GM19023 (cell line): ENCODE data around the gene SLC13A4.
"Not testable (repeated sequence)": the region's sequence is repeated elsewhere in the genome, so short reads cannot be mapped to it uniquely, and the experiment has no call there.

ENCODE experiments used
- ATAC-seq: cut with Tn5 transposase; IDR thresholded peaks from one replicate; pipeline ENCODE4 v1.9.1; 2021; ENCODE audit warnings: mild to moderate bottlenecking, moderate library complexity; ENCODE audit not compliant: unreplicated experiment

SLC13A4 gene

DNA sequence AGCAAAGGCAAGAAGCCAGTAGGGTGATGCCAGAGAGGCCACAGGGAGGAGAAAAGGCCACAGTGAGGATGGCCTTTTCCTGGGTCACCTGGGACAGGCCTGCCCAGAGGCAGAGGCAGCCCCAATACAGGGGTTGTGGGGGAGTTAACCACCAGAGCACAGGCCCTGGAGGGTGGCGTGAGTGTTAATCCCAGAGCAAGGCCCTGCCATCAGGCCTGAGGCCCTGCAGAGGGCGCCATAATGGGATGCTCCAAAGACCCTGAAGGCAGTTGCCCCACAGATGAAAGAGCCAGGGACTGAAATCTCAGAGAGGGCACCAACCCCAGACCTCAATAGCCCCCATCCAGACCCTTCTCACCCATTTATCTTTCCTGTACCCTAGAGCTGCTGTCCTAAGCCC lies 23.9 kb downstream of the SLC13A4 start:
- no peak for ATAC-seq

DNA sequence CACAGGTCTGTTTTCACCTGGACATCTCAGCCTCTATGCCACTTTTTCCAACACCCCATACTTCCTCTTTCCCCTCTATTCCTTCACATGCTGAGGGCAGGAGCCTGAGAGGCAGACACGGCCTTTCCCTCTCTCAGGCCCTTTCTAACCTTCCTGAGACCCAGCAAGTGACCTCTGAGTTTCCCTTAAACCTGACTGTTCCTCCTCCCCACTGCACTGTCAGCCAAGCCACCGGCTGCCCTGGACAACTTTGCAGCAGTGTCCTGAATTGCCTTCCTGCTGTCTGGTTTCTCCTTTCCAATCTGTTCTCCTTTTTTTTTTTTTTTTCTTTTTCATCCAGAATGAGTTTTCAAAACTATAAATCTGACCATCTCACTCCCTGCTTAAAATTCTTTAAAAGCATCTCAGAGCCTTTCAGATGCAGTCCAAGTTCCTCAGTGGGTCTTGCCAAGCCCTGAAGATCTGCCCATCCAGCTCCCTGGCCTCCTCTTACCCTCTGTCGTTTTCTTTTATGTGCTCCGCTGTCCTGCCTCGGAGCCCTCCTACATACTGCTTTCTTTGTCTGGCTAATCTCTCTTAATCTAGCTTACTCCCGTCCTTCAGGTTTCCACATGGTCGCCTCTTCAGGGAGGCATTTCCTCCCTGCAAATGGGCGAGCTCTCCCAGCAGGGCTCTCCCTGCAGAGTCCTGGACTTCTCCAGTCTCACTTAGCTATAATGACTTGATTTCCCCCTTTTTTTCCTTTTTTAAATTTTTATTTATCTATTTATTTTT lies 30.5 kb downstream of the SLC13A4 start:
- no peak for ATAC-seq

DNA sequence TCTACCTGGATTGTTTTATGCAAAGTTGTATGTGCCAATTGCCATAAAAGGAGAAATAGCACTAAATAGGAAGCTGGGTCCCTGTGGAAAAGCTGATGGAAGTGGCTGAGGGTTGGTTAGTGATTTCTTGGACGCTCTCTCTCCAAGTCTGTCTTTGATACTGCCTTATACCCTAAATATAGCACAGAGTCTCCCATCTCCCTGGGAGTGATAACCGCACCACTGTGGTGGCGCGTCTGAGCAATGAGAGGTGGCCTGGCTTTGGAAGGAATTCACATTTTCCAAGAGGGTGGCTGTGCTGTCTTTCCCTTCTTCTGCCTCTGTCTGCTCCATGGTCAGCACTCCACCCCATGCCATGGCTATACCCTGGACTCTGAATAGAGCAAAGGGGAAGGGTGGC lies 34.4 kb downstream of the SLC13A4 start:
- no peak for ATAC-seq

DNA sequence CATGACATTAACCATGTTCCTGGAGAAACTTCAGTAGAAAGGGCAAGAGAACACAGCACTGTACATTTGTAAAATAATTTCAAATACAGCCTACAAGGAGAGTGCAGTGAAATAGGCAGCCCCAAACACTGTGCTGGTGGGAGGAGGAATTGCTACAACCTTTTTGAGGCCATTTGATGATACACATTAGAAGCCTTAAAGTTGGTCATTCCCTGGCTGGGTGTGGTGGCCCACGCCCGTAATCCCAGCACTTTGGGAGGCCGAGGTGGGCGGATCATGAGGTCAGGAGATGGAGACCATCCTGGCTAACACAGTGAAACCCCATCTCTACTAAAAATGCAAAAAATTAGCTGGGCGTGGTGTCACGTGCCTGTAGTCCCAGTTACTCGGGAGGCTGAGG lies 35.4 kb downstream of the SLC13A4 start:
- not testable (repeated sequence) for ATAC-seq

DNA sequence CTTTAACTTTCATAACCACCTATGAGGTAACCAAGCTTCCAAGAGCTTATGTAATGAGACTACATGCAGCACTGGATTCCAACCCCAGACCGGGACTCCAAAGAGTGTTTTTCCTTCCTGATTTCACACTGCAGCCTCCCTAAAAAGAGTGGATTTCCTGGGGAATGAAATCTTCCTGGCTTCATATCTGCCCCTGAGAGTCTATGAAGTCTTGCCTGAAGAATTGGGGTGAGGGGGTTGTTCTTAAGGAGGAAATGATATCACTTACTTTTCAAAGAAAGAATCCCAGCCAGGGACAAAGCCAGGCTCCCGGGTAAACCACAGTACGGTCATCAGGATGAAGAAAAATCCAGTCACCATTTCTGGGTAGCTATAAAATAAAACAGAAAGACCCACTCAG lies 35.9 kb downstream of the SLC13A4 start:
- ATAC-seq: no peak

DNA sequence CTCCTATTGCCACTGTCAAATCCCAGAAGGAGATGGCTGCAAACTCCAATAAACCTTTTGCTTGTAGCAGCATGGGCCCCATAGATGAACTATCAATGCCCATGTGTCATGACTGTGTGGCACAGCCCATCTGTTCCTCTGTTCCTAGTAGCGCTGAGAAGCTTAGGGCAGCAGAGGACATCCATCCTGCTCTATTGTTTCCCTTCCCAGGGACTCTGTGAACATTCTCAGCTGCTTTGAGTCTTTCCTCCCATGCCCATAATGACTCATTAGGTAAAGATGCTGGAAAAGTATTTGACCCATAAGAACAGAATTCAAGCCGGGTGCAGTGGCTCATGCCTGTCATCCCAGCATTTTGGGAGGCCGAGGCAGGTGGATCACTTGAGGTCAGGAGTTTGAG lies 37.4 kb downstream of the SLC13A4 start:
- ATAC-seq: no peak

DNA sequence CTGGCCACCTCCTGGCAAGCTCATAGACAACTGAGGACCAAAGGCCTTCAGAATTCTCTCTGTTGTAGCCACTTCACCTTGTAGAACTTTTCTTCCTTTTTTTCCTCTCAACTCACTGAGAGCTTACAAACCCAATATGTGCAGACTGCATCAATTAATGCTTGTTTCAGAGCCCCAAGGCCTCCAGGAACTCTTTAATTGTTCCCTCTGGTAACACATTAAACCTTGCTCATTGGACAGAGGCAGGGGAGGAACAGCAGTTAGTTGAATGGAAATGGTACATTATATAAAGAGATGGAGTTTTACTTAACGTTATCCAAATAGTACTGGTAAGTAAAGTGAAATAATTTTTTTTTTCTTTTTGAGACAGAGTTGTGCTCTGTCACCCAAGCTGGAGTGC lies 40.5 kb downstream of the SLC13A4 start:
- no peak for ATAC-seq

DNA sequence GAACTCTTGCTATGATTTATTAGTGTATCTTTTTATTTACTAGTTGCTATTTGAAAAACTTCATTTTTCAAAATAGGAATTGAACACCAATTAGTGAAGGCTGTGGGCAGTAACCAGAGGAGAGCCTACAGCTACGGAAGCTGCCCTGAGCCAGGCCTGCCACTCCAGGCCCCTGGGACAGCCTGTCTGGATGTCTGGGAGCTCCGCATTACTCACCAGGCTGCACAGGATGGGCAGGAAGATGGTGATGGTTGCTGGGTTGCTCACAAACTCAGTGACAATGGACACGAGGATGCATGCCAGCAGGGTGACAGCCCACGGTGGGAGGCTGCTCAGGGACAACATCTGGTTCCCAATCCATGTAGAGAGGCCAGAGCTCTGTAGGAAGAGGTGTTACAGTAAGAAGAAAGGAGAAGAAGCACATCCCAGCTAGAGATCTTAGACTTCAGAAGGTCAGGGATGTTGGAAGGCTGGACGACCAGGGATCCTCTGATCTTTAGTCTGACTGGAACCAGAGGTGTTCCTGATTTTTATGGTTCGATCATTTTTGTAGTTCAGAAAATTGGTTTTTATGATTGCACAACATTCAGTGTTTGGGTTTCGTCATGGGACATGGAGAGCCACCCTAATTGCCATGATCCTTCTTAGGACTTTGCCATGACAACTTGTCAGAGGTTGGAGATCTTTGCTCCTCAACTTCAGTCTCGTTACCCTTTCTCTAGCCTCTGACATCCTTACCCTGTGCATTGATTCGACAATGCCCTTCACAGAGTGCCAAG lies 42.5 kb downstream of the SLC13A4 start:
- no peak for ATAC-seq

DNA sequence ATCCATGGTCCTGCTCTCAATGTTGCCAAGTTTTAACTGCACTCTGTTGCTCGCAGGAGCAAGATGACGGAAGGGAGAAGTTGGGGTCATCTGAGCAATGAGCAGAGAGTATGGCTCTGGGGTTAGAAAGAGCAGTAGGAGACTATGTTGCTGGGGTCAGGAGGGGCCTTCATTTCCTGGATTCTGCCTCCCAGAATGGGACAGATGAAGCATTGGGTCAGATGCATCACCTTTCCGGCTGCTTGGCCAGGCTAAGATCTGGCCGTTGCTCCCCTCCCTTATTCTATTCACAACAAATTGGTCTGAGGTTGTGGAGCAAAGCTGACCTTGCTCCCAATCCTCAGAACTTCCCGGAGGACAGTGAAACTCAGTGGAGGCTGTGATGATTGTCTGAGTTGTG lies 43.3 kb downstream of the SLC13A4 start:
- no peak for ATAC-seq

DNA sequence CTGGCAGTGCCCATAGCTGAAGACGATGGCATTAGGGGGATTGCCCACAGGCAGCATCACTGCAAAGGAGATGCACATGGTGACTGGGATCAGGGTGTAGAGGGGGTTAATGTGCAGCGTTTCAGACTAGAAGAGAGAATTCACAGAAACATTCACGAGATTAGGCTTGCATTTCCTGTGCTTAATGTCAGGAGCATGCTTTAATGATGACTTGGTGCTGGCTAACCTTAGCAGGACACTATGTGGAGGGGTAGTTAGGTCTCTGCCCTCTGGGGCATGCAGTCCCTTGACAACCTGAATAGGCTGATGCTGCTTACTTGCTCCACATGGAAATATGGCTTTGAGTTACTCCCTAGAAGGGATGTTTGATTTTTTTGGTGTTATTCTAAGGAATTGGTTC lies 43.9 kb downstream of the SLC13A4 start:
- no peak for ATAC-seq

DNA sequence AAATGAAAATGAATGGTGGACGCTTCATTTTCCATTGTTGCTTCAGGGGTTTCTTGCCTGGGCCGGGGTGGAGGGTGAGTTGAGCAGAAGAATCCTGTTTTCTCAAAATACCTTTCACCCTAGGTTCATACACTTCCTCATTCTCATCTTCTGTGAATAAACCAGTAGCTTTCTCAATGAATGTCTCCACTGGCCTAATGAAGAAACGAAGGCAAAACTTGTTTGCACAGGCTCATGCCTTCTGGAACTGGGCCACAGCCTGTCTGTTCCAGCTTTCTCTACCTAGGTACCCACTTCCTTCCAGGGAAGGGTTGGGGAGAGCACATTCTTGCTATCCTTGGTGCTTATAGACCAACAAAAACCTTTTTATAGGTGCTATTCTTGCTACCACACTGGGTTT lies 44.4 kb downstream of the SLC13A4 start:
- no peak for ATAC-seq

DNA sequence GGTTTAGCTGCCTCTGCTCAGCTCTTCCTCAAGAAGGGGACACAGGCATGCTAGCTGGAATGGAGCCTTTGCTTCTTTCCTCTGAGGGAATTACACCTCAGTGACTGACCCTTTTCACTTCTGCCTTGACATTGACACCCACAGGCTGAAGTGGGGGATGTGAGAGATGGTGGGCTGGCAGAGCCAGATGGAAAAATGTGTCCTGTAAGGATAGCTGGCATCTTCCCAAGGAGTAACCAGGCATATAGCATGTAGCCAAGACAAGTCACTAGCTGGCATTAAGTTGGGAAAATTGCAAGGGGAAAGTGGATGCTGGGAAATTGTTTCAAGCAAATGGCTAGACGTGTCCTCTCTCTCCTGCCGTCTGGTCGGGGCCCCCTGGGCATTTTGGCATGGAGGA lies 45.8 kb downstream of the SLC13A4 start:
- ATAC-seq: no peak

DNA sequence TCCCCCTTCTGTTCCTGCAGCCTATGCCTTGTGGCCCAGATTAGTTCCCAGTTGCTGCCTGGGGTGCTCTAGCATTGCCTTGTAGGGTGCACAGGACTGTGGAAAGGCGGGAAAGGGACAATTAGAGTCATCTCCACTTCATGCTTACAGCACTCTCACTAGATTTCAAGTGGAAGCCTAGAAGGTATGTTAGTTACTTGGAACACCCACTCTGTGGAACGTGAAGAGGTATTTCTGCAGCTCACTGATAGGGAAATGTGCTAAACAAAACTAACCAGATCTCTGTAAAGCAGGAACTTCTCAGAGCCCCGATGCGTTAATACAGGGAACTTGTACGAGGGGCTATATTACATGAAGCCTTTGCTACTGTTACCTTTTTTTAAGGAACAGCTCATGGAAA lies 46.2 kb downstream of the SLC13A4 start:
- no peak for ATAC-seq

DNA sequence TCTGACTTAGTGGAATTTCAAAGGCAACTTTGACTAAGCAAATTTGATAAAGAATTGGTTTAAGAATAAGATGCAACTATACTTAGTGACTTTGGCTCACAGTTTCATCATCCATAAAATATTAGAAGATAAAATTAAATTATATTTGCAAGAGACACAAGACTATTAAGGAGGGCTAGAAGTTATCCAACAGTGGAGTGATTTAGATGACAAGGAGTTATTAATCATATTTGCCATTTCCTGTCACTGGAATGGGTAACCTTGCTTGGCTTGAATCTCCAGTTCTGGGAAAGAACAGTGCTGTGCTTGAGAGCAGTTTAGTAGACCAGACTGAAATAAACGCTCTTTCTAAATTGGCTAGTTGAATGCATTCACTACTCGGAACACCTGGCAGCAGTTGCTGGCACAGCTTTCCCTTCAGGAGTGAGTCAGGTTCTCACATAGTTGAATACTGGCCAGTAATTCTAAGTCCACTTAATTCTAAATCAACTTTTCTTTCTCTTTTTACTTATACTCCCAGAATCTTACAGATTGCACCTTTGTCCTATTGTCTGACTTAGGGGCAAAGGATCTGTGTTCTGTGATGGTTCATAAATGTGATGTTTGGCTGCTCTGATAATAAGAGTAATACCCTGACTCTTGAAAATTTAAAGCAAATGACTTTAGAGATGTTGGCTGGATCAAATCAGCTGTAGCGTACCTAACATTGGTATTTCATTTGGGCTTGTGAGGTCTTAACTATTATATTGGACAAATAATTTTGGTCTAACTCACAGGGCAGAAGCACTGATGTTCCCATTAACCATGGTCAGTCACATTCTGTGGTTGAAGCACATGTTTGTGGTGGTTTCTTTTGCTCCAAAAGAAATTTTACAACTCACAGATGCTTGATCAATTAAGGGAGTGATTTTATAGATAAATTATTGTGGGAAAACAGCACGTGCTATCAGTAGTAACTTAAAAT lies 49.1 kb downstream of the SLC13A4 start:
- no peak for ATAC-seq

DNA sequence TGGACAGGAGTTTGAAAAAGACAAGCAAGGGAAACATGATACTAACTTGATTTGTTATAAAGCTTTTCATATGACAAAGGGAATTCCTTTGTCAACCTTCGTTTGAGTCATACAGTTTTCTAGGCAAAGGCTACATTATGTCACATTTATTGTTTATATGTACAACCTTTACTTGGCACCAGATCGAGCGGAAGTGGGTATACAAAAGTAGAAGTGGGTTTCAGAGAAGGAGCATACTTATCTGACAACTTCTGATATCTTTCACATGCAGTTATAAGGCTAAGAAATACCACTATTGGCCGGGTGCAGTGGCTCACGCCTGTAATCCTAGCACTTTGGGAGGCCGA lies 54.7 kb downstream of the SLC13A4 start:
- no peak for ATAC-seq

DNA sequence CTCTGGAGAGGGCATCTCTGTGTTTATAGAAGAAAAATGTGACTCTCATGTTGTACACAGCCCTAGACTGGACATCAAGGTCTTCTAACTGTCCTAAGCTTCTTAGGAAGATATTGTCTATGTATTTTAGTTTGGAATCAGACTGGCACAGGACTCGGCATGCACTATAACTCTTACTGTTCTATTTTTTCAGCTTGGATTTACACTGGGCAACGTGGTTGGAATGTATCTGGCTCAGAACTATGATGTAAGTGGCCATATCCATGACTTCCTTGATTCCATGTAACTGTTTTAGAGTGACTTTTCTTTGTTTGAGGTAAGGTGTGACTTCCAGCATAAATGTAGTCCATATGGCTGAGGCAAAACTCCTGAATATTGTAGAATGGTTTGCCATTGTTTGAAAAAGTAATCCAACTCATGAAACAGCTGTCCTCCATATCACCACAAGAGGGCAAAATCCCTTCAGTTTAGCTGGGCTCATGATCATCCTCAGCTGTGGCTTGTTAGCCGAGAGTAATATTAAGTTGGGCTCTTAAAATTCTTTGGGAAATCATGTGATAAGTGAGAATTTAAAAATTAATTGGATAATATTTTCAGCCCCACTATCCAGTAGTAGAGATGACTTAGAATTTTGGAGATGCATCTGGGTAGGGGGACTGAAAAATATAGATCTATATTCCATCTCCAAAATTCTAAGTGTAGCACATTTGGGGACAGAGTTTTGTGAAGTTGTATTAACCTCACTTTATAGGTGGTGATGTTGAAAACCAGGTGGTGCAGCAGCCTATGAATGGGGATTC lies 55.2 kb downstream of the SLC13A4 start:
- ATAC-seq: no peak

DNA sequence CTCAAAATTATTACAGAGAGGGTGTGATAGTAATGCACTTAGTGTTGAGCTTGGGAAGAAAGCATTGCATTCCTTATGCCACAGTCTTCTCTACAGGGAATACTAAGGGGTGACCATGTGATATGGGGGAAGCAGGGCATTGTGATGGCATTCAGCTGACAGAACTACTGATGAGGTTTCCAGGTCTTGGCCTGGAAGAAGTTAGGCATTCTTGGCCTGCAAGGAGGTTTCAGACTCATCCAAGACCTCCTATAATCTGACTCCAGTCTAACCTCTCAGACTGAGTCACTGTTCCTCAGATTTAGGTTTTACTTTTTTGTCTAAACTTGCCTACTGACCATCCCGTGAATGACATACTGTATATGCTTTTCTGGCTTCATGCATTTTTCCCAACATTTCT lies 57.8 kb downstream of the SLC13A4 start:
- no peak for ATAC-seq

DNA sequence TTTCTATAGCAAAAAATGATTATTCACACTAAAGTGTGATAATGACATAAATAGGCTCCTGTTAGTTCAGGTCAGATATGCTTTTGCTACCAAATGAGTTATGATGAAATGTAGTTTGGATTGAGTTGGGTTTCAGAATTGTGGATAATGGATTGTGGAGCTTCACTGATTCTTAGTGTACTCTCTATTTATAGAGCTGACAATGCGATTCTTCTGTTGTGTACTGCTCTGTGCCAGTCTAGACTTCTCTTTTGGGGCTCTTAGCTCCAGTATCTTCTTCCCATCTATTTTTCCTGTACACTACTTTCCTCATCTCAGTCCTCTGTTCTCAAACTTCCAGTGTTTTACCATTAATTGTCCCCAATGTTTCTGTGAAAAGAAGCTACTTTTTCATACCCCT lies 58.2 kb downstream of the SLC13A4 start:
- no peak for ATAC-seq

DNA sequence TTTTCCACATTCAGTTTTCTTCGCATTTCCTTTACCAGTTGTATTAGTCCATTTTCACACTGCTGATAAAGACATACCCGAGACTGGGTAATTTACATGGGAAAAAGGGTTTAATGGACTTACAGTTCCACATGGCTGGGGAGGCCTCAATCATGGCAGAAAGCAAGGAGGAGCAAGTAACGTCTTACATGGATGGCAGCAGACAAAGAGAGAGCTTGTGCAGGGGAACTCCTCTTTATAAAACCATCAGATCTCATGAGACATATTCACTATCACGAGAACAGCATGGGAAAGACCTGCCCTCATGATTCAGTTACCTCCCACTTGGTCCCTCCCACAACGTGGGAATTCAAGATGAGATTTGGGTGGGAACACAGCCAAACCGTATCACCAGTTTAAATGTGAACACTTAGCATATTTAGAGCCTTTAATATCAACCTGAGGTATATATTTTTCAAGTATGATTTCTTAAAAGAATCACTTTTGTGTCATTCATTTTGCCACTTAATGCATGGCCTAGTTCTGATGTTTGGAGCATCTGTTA lies 59.1 kb downstream of the SLC13A4 start:
- ATAC-seq: not testable (repeated sequence)

DNA sequence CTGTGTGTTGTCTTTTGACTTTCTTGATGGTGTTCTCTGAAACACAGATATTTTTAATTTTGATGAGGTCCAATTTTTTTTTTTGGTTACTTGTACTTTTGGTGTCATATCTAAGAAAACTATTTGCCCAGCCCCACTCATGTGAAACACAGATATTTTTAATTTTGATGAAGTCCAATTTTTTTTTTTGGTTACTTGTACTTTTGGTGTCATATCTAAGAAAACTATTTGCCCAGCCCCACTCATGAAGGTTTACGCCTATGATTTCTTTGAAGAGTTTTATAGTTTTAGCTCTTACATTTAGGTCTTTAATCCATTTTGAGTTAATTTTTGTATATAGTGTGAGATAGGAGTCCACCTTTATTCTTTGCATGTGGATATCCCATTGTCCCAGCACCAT lies 60.4 kb downstream of the SLC13A4 start:
- not testable (repeated sequence) for ATAC-seq
